ENCODE data around the gene CBFA2T2. TPM values are rescaled to one million over a fixed set of nuclear protein-coding genes. Genes with fewer than 3 reads are reported as not detected.
"Not testable (repeated sequence)": the region's sequence is repeated elsewhere in the genome, so short reads cannot be mapped to it uniquely, and the experiment has no call there.

The CBFA2T2 gene
- total RNA-seq, 1 donor = 15.1 TPM

DNA sequence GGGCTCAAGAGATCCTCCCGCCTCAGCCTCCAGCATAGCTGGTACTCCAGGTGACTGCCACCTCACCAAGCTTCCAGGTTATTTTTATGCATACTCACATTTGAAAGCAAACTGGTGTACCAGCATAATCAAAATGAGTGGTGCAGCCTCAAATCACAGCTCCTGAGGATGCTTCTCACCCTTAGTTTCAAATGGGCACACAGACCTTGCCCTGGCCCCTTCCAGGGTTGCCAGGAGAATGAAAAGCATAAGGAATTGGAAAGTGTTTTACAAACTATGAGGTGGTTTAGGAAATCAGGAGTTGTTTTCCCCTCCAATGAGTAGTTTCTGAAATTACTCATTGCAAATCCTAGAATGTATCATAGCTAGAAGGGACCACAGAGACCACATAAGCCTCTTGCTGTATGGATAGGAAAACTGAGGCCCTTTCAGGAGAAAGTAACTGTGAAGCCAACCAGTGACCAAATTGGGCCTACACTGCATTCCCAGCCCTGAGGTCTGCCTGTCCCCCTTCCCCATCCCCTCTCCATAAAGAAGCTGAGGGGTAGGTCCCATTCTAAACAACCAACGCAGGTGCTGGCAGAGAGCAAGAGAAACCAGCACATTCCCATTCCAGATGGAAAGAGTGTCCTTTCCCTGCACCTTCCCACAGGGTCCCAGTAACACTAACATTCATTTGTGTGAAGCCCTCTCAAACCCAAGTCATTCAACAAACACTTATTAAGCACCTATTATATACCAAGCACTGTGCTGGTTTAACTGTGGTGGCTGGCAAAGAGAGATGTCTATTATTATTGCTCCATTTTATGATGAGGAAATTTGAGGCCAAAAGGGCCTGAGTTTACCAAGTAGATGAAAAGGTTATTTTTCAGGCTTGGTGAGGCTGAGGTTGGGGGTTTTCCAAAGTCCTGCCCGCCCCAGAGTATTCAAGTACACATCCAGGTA lies 198.4 kb downstream of the CBFA2T2 start:
- DNase-seq (ENCODE audit: low read depth in 2 of 3, low spot score in 2 of 3) = no peak

DNA sequence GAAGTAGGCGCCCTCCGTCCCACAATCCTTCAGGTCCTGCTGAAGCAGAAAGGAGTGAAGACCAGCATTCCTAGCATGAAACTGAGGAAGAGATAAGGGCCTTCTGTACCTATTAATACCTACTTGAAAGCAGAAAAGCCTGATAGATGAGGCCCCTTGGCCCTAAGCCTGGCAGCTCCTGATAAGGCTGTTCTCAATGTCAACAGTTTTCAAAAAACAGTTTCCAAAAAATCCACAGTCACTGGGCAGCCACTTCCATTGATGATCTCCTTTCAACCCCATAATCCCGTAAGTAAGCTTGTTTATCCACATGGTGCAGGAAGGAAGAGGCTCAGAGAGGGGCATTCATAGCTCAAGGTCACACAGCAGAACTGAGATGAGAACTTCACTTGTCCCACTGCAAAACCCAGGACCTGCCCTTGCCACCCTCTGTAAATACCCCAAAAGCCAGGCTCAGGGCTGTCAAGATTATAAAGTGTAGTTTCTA lies 199.1 kb downstream of the CBFA2T2 start:
- no peak for DNase-seq (ENCODE audit: low read depth in 2 of 3, low spot score in 2 of 3)

DNA sequence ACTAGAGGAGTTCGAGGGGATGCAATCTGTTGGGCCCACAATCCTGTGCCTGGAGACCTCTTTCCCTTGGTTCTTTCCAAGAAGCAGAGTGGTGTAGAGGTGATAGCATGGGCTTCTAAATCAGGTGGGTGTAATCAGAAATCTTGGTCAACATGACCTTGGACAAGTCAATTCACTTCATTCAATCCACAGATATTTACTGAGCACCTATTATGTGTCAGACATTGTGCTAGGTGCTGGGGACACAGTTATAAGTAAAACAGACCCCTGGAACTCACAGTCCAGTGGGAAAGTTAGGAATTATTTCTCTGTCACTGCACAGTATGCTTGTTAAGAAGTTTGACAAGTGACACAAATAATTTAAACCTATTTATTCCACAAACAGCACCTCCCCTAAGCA lies 199.6 kb downstream of the CBFA2T2 start:
- DNase-seq (ENCODE audit: low read depth in 2 of 3, low spot score in 2 of 3) = no peak

- peak in 2 of 3 donors; percentile 62 to 68 for DNase-seq (ENCODE audit: low read depth in 2 of 3, low spot score in 2 of 3)
These were observed 200.1 kb downstream of the CBFA2T2 start for GRCh38 chr20:33689973-33690372.

GRCh38 chr20:33693289-33693688 lies 203.4 kb downstream of the CBFA2T2 start:
- DNase-seq (ENCODE audit: low read depth in 2 of 3, low spot score in 2 of 3) = no peak

GRCh38 chr20:33693741-33694638 lies 204.1 kb downstream of the CBFA2T2 start:
- DNase-seq (ENCODE audit: low read depth in 2 of 3, low spot score in 2 of 3) = no peak

DNA sequence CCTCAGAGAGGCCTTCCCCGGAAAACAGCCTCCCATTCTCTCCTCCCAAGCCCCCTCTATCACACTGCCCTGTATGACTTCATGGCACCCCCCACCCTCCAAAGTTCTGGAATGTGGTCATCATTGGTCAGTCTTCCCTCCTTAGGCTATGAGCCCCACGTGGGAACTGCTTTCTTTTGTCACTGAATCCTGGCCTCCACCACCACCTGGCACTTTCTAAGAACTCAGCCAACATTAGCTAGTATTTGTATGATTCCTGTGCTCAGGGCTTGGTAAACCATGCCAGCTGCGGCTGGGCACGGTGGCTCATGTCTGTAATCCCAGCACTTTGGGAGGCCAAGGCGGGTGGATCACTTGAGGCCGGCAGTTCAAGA lies 204.7 kb downstream of the CBFA2T2 start:
- DNase-seq (ENCODE audit: low read depth in 2 of 3, low spot score in 2 of 3) = no peak

DNA sequence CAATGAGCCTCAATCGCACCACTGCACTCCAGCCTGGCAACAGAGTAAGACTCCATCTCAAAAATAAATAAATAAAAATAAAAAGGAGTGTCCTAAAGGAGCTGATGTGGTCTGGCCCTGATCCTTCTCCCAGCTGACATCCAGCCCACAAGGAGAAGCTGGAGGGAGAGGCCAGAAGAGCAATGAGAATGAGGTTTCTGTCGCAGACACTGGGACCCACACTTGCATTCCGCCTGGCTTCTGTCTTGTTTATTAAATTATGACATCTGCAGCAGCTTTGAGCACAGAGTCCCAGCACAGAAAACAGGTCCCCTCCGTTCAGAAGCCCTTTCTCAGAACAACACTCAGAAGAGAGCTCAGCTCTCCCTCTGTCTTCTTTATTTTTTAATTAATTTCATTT lies 206.6 kb downstream of the CBFA2T2 start:
- DNase-seq (ENCODE audit: low read depth in 2 of 3, low spot score in 2 of 3) = no peak

DNA sequence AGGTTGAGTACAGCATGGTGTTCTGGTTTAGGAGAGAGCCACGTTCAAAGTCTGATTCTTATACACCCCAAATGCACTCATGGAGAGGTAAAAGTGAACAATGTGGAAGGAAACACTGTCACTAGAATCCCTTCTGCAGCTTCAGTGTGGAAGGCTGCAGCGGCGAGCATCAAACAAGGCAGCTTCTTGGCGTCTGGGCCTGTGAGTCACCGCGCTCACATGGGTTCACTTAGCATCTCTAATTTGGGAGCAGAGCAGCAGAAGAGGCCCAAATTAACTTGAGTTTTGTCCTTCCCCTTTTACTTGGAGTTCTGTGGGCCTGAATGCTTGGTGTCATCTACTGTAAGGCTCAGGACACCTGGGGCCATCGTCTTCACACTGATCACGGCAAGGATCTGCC lies 207.2 kb downstream of the CBFA2T2 start:
- DNase-seq (ENCODE audit: low read depth in 2 of 3, low spot score in 2 of 3) = no peak

DNA sequence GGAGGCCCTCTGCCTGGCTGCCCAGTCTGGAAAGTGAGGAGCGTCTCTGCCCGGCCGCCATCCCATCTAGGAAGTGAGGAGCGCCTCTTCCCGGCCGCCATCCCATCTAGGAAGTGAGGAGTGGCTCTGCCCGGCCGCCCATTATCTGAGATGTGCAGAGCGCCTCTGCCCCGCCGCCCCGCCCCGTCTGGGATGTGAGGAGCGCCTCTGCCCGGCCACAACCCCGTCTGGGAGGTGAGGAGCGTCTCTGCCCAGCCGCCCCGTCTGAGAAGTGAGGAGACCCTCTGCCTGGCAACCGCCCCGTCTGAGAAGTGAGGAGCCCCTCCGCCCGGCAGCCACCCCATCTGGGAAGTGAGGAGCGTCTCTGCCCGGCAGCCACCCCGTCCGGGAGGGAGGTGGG lies 209.1 kb downstream of the CBFA2T2 start:
- DNase-seq (ENCODE audit: low read depth in 2 of 3, low spot score in 2 of 3) = not testable (repeated sequence)

Other genes starting within 250 kb of the CBFA2T2 start
- not detected for gene BPIFB1, start 206.9 kb upstream of the CBFA2T2 start, total RNA-seq
- gene CDK5RAP1, start 88.6 kb upstream of the CBFA2T2 start, total RNA-seq = 21.8 TPM
- 3.0 TPM for gene SNTA1, start 46.3 kb upstream of the CBFA2T2 start, total RNA-seq
- 0.27 TPM for gene C20orf144, start 172.2 kb downstream of the CBFA2T2 start, total RNA-seq
- gene ACTL10, start 176.8 kb downstream of the CBFA2T2 start, total RNA-seq = 6.2 TPM
- gene NECAB3, start 184.3 kb downstream of the CBFA2T2 start, total RNA-seq = 10.8 TPM
- 13.5 TPM for gene E2F1, start 196.3 kb downstream of the CBFA2T2 start, total RNA-seq
- 6.7 TPM for gene PXMP4, start 230.2 kb downstream of the CBFA2T2 start, total RNA-seq
- 4.6 TPM for gene ZNF341, start 241.9 kb downstream of the CBFA2T2 start, total RNA-seq